ENCODE measurements around the gene MCM3AP.

The MCM3AP gene

GRCh38 chr21:46218906-46219590 is 66.4 kb downstream of the MCM3AP start:
- no peak for DNase-seq (ENCODE audit: low read depth, low spot score)

- DNase-seq (ENCODE audit: low read depth, low spot score) = no peak
Observed at GRCh38 chr21:46217511-46218196, 67.8 kb downstream of the MCM3AP start.

GRCh38 chr21:46216132-46216747 is 69.2 kb downstream of the MCM3AP start:
- no peak for DNase-seq (ENCODE audit: low read depth, low spot score)

GRCh38 chr21:46215436-46216131 is 69.8 kb downstream of the MCM3AP start:
- DNase-seq (ENCODE audit: low read depth, low spot score) = no peak

GRCh38 chr21:46214478-46215340 is 70.7 kb downstream of the MCM3AP start:
- DNase-seq (ENCODE audit: low read depth, low spot score) = no peak

- DNase-seq (ENCODE audit: low read depth, low spot score) = no peak
Observed at GRCh38 chr21:46213620-46214286, 71.7 kb downstream of the MCM3AP start.

- no peak for DNase-seq (ENCODE audit: low read depth, low spot score)
Observed at GRCh38 chr21:46212721-46213484, 72.5 kb downstream of the MCM3AP start.

- DNase-seq (ENCODE audit: low read depth, low spot score) = no peak
Observed at GRCh38 chr21:46211786-46212720, 73.4 kb downstream of the MCM3AP start.

GRCh38 chr21:46211376-46211775 is 74.0 kb downstream of the MCM3AP start:
- DNase-seq (ENCODE audit: low read depth, low spot score) = no peak

- DNase-seq (ENCODE audit: low read depth, low spot score) = no peak
Observed at GRCh38 chr21:46210378-46211136, 74.9 kb downstream of the MCM3AP start.

GRCh38 chr21:46208761-46209721 is 76.4 kb downstream of the MCM3AP start:
- DNase-seq (ENCODE audit: low read depth, low spot score) = no peak

- DNase-seq (ENCODE audit: low read depth, low spot score) = no peak
Observed at GRCh38 chr21:46207920-46208591, 77.4 kb downstream of the MCM3AP start.

- DNase-seq (ENCODE audit: low read depth, low spot score) = no peak
Observed at GRCh38 chr21:46207006-46207919, 78.1 kb downstream of the MCM3AP start.

GRCh38 chr21:46206163-46207005 is 79.0 kb downstream of the MCM3AP start:
- no peak for DNase-seq (ENCODE audit: low read depth, low spot score)
